RPMI8226 (cell line): Measurements from ENCODE around the gene GBF1.

ENCODE experiments used
- DNase-seq: peaks from one replicate; pipeline ENCODE4 v3.0.0-alpha.2; 2015

The GBF1 gene

GRCh38 chr10:102352066-102352715 is 106.9 kb downstream of the GBF1 start:
- peak; percentile 52 for DNase-seq

DNA sequence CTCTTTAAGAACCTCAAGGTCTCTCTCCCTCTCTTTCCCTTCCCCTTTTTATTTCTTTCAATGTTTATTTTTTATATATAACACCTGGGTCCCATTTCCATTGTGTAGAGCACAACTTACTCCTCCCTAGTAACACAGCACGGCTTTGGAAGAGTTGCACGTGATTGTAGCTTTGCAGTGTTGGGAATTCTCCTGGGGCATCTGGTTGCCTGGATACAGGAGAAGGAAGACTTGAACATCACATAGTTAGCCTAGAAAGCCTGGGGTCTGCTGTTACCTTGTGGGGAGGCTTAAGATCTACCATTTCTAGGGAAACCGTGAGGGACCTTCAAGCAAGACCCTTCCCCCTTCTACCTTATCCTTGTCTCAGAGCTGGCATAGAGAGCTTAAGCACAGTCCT is 109.1 kb downstream of the GBF1 start:
- no peak for DNase-seq

GRCh38 chr10:102358712-102359382 is 113.5 kb downstream of the GBF1 start:
- DNase-seq, result no peak

DNA sequence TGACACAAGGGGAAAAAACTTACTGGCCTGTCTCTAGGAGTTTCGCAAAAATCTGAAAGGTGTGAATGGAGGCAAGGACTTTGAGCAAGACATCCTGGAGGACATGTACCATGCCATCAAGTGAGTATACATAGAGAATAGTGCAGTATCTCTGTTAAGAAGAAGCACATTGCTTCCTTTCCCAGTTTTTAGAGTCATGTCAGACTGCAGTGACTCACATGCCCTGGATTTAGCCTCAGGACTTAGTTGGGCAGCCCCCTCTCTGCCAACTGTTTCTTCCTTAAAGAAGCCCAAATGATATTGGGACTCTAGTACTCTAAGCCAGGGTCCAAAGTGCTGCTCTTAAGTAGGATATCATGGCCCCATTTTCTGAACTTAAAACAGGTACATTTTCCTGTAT is 122.1 kb downstream of the GBF1 start:
- DNase-seq, result no peak

DNA sequence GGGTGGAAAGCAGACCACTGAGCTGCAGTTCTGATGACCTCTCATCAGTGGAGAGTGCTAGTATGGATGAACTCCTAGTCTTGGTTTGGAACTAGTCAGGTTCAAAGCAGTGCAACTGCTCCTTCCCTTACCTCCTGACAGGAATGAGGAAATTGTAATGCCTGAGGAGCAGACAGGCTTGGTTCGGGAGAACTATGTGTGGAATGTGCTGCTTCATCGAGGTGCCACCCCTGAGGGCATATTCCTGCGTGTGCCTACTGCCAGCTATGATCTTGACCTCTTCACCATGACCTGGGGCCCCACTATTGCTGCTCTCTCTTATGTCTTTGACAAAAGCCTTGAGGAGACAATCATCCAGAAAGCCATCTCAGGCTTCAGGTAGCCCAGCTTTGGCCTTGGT is 122.7 kb downstream of the GBF1 start:
- DNase-seq, result no peak

GRCh38 chr10:102371295-102371694 is 126.0 kb downstream of the GBF1 start:
- no peak for DNase-seq

GRCh38 chr10:102375250-102375649 is 129.9 kb downstream of the GBF1 start:
- DNase-seq, result no peak

GRCh38 chr10:102375867-102376266 is 130.5 kb downstream of the GBF1 start:
- DNase-seq, result no peak

DNA sequence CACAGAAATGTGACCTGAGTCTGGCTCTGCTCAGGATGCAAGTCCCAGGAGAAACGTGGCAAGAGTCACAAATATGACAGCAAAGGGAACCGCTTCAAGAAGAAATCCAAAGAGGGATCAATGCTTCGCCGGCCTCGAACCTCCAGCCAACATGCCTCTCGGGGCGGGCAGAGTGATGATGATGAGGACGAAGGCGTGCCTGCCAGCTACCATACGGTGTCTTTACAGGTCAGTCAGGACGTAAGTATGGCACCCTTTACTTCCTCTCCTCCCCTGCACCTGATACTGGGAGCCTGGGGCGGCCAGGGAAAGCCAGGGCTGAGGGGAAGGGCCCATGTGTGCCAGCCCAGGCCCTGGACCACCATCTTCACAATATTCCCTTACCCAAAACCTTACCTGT is 131.6 kb downstream of the GBF1 start:
- no peak for DNase-seq

- DNase-seq, result no peak
These were observed 134.1 kb downstream of the GBF1 start for GRCh38 chr10:102379383-102379782.

DNA sequence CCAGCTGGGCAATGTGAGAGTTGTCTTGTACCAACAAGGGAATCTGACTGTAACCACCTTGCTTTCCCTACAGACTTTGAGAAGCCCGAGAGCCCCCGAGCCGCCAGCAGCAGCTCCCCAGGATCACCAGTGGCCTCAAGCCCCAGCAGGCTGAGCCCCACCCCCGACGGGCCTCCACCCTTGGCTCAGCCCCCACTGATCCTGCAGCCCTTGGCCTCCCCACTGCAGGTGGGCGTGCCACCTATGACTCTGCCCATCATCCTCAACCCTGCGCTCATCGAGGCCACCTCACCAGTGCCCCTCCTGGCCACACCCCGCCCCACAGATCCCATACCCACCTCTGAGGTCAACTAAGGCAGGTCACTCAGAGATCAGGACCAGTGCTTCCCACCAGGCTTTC is 136.7 kb downstream of the GBF1 start:
- DNase-seq, result no peak

- no peak for DNase-seq
These were observed 137.5 kb downstream of the GBF1 start for GRCh38 chr10:102382871-102383270.

DNA sequence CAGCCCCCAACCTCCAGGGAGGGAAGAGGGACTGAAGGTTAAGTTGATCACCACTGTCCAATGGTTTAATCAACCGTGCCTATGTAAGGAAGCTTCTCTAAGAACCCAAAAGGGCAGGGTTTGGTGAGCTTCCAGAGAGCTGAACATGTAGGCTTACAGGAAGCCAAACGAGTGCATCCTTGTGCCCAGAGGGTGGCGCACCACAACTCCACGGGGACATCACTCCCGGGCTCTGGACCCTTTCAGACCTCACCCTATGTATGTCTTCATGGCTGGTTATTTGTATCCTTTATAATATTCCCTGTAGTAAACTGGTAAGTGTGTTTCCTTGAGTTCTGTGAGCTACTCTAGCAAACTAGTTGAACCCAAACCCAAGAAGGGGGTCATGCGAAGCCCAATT is 138.7 kb downstream of the GBF1 start:
- peak; percentile 18 for DNase-seq

DNA sequence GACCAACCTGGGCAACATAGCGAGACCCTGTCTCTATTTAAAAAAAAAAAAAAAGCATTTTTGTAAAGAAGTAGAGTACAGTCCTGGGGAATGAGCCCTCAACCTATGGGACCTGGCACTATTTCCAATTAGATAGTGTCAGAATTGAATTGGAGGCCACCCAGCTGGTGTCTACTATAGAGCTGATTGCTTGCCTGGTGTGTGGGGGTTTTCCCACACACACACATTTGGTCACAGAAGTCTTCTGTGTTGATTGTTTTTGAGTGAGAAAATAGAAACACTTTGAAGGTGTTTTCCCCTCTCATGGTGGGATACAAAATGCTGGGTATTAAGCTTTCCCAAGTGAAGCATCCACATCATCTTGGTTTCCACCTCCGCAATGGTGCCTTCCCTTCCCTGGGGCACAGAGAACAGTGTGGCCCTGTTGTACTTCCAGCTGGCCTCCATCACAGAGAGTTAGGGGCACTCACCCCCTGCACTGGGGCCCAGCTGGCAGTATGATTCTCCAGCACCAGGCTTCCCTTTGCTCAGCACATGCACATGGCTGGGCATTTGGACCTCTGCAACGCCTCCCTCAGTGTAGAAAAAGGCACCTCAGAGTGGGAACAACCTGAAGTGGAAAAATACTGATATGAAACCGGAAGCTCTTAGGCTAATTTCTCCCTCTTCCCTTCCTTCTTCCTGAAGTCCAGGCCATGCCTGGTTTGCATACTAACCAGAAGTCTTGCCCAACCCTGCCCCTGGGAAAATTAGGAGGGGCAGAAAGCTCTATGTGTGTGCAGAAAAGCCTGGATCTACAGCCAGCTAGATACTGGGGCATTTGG is 139.5 kb downstream of the GBF1 start:
- no peak for DNase-seq

- no peak for DNase-seq
These were observed 144.6 kb downstream of the GBF1 start for GRCh38 chr10:102389894-102390293.

- no peak for DNase-seq
These were observed 147.0 kb downstream of the GBF1 start for GRCh38 chr10:102392306-102392705.

- DNase-seq, result no peak
These were observed 148.2 kb downstream of the GBF1 start for GRCh38 chr10:102393411-102394078.

GRCh38 chr10:102394079-102394800 is 148.9 kb downstream of the GBF1 start:
- DNase-seq, result peak; percentile 89

- peak; percentile 38 for DNase-seq
These were observed 149.6 kb downstream of the GBF1 start for GRCh38 chr10:102394801-102395399.

- peak; percentile 86 for DNase-seq
These were observed 150.3 kb downstream of the GBF1 start, which contains the start of gene NFKB2 for GRCh38 chr10:102395400-102396316. Gene NFKB2 (plus strand): TSS chr10:102395705. CDS start chr10:102395960, 255 bp downstream.

DNA sequence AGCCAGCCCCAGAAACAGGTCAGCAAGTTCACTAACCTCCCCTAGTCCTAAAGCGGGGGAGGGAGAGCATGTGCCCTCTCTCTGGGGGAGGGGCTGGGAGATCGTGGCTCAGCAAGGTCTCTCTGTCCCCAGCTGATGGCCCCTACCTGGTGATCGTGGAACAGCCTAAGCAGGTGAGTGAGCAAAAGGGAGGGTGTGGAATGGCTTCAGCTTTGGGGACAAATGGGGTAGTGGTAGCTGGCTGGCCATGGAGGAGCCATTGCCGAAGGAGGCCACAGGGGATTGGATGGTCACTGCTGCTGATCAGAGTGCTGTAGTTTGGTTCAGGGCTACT is 151.0 kb downstream of the GBF1 start:
- DNase-seq, result peak; percentile 20
